Measurements from ENCODE around the gene GYS1. TPM values are rescaled to one million over a fixed set of nuclear protein-coding genes. Genes with fewer than 3 reads are reported as not detected.

GYS1 gene
- total RNA-seq, 1 donor from 2014 or later: 56.2 TPM

DNA sequence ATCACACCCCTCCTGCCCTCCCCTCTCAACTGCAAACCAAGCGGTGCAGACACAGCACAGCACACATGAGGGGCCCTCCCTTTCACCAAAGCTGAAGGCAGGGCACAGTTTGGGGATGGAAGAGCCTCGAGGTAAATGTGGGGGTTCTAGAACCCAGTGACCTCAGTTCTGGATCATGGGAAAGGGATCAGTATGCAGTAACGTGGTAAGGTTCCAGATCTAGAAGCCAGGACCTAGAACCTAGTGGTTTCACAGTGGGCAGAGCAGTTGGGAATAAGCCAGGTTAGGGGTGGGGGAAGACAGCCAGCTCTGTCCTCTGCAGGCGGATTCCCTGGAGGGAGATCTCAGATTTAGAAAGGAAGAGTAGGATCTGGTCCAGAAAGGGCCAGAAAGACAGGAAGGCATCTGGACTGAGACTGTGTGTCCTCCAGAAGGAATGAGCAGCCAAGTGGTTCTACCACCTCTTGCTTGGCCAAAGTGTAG lies 24.9 kb downstream of the GYS1 start:
- H3K4me1 Mint-ChIP-seq: peaks cover 44% of the 10 kb centered on the region
- no peak for DNase-seq (ENCODE audit: low read depth, low spot score)
- no peak overlapping the region for H3K27ac Mint-ChIP-seq (ENCODE audit: unreplicated experiment)
- H3K27me3 Mint-ChIP-seq (ENCODE audit: low read depth): peaks cover 21% of the 10 kb centered on the region
- TF ChIP-seq, protein P1, sequence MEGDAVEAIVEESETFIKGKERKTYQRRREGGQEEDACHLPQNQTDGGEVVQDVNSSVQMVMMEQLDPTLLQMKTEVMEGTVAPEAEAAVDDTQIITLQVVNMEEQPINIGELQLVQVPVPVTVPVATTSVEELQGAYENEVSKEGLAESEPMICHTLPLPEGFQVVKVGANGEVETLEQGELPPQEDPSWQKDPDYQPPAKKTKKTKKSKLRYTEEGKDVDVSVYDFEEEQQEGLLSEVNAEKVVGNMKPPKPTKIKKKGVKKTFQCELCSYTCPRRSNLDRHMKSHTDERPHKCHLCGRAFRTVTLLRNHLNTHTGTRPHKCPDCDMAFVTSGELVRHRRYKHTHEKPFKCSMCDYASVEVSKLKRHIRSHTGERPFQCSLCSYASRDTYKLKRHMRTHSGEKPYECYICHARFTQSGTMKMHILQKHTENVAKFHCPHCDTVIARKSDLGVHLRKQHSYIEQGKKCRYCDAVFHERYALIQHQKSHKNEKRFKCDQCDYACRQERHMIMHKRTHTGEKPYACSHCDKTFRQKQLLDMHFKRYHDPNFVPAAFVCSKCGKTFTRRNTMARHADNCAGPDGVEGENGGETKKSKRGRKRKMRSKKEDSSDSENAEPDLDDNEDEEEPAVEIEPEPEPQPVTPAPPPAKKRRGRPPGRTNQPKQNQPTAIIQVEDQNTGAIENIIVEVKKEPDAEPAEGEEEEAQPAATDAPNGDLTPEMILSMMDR (conservative IDR thresholded peaks at IDR 0.05): no peak
- H3K9me3 Mint-ChIP-seq: no peaks in the 10 kb centered on the region
- H3K4me3 Mint-ChIP-seq: peak overlapping the region; percentile 99
- H3K36me3 Mint-ChIP-seq (ENCODE audit: low read depth): peaks cover 22% of the 10 kb centered on the region

DNA sequence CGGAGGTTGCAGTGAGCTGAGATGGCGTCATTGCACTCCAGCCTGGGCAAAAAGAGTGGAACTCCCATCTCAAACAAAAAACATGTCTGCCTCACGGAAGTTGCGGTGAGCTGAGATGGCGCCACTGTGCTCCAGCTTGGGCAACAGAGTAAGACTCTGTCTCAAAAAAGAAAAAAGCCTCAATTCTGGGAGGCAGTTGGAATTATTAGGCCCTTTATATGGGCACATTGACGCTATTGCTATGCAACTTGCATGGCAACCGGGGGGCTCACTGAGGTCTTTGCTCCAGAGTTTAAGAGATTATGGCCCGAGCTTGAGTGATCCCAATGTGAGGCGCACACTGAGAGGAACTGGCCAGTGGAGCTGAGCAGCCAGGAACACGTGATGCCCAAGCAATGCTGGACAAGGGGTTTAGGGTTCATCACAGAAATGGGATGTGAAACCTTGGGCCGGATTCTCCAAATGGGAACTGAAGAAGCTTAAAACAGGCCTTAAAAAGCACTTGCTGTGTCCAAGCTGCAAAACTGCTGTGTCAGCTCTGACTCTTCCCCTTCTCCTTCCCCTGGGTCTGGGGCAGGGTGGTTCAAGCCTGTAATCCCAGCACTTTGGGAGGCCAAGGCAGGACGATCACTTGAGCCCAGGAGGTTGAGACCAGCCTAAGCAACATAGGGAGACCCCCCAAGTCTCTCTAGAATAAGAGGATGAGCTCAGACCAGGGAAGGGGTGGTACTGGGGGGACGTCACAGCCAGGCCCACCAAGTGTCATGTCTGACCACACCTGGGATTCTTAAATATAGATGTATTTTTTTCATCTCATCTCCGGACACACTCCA lies 25.5 kb downstream of the GYS1 start:
- H3K4me3 Mint-ChIP-seq: peak overlapping the region; percentile 99
- peaks cover 21% of the 10 kb centered on the region for H3K27me3 Mint-ChIP-seq (ENCODE audit: low read depth)
- no peak for DNase-seq (ENCODE audit: low read depth, low spot score)
- TF ChIP-seq, protein P1 (conservative IDR thresholded peaks at IDR 0.05): no peak
- no peaks in the 10 kb centered on the region for H3K9me3 Mint-ChIP-seq
- peaks cover 50% of the 10 kb centered on the region for H3K4me1 Mint-ChIP-seq
- H3K36me3 Mint-ChIP-seq (ENCODE audit: low read depth): peaks cover 18% of the 10 kb centered on the region
- H3K27ac Mint-ChIP-seq (ENCODE audit: unreplicated experiment): peak overlapping the region; percentile 84

DNA sequence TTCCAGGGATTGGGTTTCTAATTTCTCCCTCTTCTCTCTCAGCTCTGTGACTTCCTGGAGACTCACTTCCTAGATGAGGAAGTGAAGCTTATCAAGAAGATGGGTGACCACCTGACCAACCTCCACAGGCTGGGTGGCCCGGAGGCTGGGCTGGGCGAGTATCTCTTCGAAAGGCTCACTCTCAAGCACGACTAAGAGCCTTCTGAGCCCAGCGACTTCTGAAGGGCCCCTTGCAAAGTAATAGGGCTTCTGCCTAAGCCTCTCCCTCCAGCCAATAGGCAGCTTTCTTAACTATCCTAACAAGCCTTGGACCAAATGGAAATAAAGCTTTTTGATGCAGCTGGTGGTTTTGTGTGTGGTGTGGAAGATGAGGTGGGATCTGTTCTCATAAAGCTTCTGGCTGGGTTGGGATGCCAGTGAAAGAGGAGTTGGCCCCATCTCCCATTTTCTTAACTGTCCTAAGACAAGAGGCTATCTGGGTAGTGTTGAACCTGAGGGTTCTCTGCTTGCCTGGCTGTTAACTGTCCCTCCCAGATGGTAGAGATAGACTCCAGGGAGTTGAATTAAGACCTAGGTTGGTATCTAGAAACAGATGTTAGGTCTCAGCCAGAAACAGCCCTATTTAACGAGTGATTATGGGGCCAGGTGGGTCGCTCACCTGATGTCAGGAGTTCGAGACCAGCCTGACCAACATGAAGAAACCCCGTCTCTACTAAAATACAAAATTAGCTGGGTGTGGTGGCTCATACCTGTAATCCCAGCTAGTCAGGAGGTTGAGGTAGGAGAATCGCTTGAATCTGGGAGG lies 26.4 kb downstream of the GYS1 start:
- DNase-seq (ENCODE audit: low read depth, low spot score): no peak
- peak overlapping the region; percentile 99 for H3K27ac Mint-ChIP-seq (ENCODE audit: unreplicated experiment)
- H3K4me1 Mint-ChIP-seq: peaks cover 57% of the 10 kb centered on the region
- peaks cover 18% of the 10 kb centered on the region for H3K36me3 Mint-ChIP-seq (ENCODE audit: low read depth)
- peaks cover 21% of the 10 kb centered on the region for H3K27me3 Mint-ChIP-seq (ENCODE audit: low read depth)
- no peaks in the 10 kb centered on the region for H3K9me3 Mint-ChIP-seq
- H3K4me3 Mint-ChIP-seq: peak overlapping the region; percentile 99
- TF ChIP-seq, protein P1 (conservative IDR thresholded peaks at IDR 0.05): no peak

DNA sequence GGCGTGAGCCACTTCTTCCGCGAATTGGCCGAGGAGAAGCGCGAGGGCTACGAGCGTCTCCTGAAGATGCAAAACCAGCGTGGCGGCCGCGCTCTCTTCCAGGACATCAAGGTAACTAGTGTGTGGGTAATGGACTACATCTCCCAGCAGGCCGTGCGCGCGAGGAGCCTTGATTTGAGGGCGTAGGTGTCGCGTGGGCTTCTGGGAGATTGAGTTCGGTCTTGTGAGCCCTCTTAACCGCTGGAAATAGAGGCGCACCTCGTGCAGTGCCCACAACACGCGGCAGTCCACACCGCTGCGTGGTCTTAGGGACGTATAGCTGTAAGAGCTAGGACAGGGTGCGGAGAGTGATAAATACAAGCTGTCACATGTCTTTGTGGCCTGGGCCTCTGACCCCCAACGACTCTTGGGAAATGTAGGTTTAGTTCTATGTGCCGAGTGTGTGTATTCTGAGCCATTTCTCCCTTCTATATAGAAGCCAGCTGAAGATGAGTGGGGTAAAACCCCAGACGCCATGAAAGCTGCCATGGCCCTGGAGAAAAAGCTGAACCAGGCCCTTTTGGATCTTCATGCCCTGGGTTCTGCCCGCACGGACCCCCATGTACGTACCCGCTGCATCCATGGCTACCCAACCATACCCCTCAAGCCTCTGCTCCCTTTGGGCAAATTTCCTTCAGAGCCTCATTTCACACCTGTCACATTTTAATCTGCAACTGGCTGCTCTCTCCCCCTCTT lies 27.1 kb downstream of the GYS1 start:
- TF ChIP-seq, protein P1 (conservative IDR thresholded peaks at IDR 0.05): no peak
- peak; percentile 81 for DNase-seq (ENCODE audit: low read depth, low spot score)
- Mint-ChIP-seq H3K36me3 (ENCODE audit: low read depth) (peaks cover 23% of the 10 kb centered on the region), H3K27ac (ENCODE audit: unreplicated experiment) (peak overlapping the region; percentile 99), H3K4me1 (peaks cover 60% of the 10 kb centered on the region), H3K4me3 (peak overlapping the region; percentile 99), H3K9me3 (no peaks in the 10 kb centered on the region), H3K27me3 (ENCODE audit: low read depth) (peaks cover 21% of the 10 kb centered on the region)

Measured in neural crest cell (in vitro differentiated cells).